HG03460 (cell line): Measurements from ENCODE around the gene KLK4.

Source experiments
- ATAC-seq: cut with Tn5 transposase; IDR thresholded peaks from one replicate; pipeline ENCODE4 v1.9.1; 2021; ENCODE audit not compliant: unreplicated experiment

The KLK4 gene

DNA sequence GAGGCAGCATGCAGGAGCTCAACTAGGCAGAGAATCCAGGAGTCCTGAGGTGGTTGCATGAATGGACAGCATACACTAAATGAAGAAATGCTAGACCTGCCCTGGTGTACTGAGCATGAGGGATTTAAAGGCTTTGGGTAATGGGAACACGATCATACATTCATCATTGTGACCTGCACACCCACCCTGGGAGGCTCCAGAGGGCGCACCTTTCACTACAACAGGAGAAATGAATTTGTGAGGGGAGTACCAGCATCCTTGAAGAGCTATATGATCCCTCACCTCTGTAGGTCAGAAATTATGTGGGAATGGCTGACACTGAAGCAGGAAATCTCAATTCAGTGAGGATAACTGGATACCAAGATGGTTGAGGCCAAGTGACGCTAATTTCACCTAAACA is 29.0 kb downstream of the KLK4 start:
- no peak for ATAC-seq

DNA sequence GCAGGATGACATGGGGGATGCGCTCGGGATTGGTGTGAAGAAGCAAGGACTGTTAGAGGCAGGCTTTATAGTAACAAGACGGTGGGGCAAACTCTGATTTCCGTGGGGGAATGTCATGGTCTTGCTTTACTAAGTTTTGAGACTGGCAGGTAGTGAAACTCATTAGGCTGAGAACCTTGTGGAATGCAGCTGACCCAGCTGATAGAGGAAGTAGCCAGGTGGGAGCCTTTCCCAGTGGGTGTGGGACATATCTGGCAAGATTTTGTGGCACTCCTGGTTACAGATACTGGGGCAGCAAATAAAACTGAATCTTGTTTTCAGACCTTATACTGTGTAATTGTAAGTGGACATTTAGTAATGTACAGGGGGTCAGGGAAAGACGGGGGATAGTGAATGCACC is 31.0 kb downstream of the KLK4 start:
- no peak for ATAC-seq

DNA sequence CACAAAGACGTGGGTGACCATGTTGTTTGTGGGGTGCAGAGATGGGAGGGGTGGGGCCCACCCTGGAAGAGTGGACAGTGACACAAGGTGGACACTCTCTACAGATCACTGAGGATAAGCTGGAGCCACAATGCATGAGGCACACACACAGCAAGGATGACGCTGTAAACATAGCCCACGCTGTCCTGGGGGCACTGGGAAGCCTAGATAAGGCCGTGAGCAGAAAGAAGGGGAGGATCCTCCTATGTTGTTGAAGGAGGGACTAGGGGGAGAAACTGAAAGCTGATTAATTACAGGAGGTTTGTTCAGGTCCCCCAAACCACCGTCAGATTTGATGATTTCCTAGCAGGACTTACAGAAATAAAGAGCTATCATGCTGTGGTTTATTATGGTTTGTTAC is 32.3 kb downstream of the KLK4 start:
- no peak for ATAC-seq

DNA sequence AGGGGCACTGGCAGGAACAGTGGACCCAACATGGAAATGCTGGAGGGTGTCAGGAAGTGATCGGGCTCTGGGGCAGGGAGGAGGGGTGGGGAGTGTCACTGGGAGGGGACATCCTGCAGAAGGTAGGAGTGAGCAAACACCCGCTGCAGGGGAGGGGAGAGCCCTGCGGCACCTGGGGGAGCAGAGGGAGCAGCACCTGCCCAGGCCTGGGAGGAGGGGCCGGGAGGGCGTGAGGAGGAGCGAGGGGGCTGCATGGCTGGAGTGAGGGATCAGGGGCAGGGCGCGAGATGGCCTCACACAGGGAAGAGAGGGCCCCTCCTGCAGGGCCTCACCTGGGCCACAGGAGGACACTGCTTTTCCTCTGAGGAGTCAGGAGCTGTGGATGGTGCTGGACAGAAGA is 33.9 kb downstream of the KLK4 start:
- no peak for ATAC-seq

DNA sequence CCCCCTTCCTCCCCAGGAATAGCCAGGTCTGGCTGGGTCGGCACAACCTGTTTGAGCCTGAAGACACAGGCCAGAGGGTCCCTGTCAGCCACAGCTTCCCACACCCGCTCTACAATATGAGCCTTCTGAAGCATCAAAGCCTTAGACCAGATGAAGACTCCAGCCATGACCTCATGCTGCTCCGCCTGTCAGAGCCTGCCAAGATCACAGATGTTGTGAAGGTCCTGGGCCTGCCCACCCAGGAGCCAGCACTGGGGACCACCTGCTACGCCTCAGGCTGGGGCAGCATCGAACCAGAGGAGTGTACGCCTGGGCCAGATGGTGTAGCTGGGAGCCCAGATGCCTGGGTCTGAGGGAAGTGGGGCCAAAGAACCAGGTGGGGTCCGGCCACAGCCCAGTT is 34.7 kb downstream of the KLK4 start:
- ATAC-seq = no peak

DNA sequence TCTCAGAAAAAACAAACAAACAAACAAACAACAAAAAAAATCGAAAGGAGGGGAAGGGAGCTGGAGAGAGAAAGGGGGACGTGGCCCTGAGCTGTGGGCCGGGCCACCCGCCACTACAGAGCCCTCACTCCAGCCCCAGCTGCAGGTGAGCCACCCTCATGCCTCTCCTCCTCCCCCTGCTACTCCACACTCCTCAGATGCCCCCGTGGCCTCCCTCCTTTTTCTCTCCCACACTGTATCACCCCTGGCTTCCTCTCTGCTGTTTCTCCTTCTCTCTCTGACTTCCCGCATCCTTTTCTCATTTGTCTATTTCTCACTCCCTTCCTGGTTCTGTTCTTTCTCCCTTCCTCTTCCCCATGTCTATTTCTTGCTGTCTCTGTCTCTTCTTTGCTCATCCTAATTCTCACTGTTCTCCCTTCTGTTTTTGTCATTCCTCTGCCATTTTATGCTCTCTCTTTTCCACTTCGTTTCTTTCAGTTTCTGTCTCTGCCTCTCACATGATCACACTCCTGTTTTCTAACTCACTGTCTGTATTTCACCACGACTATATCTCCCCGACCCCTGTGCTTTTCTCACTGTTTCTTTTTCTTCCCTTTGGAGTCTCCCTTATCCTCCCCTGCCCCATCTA is 35.3 kb downstream of the KLK4 start:
- ATAC-seq = no peak

DNA sequence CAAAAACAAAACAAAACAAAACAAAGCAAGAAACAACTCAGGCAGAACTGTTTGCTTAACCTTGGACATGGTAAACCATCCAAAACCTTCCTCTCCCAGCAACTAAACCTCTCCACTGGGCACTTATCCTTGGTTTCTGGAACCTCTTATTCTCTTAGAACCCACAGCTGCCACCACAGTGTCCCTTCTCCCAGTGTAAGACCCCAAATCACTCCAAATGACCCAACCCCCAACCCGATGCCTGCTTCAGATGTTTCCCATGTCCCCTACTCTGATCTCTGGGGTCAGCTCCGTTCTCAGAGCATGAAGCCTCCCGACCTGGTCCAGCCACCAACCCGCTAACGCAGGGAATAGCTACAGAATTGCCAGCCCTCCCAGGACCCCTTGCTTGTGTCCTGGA is 37.0 kb downstream of the KLK4 start:
- no peak for ATAC-seq

DNA sequence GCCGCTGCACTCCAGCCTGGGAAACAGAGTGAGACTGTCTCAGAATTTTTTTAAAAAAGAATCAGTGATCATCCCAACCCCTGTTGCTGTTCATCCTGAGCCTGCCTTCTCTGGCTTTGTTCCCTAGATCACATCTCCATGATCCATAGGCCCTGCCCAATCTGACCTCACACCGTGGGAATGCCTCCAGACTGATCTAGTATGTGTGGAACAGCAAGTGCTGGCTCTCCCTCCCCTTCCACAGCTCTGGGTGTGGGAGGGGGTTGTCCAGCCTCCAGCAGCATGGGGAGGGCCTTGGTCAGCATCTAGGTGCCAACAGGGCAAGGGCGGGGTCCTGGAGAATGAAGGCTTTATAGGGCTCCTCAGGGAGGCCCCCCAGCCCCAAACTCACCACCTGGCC is 38.1 kb downstream of the KLK4 start, which contains the start of gene KLK2:
KLK2 (plus strand) TSS at position 384 of the 400 bp plus-strand sequence. CDS start 35 bp downstream, outside the sequence.
- no peak for ATAC-seq

DNA sequence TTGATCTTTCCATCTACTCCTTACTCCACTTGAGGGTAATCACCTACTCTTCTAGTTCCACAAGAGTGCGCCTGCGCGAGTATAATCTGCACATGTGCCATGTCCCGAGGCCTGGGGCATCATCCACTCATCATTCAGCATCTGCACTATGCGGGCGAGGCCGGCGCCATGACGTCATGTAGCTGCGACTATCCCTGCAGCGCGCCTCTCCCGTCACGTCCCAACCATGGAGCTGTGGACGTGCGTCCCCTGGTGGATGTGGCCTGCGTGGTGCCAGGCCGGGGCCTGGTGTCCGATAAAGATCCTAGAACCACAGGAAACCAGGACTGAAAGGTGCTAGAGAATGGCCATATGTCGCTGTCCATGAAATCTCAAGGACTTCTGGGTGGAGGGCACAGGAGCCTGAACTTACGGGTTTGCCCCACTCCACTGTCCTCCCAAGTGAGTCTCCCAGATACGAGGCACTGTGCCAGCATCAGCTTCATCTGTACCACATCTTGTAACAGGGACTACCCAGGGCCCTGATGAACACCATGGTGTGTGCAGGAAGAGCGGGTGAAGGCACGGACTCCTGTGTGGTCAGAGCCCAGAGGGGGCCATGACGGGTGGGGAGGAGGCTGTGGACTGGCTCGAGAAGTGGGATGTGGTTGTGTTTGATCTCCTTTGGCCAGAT is 40.6 kb downstream of the KLK4 start:
- ATAC-seq = no peak

DNA sequence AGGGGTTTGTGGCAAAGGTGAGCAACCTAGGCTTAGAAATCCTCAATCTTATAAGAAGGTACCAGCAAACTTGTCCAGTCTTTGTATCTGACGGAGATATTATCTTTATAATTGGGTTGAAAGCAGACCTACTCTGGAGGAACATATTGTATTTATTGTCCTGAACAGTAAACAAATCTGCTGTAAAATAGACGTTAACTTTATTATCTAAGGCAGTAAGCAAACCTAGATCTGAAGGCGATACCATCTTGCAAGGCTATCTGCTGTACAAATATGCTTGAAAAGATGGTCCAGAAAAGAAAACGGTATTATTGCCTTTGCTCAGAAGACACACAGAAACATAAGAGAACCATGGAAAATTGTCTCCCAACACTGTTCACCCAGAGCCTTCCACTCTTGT is 41.7 kb downstream of the KLK4 start:
- ATAC-seq = no peak

DNA sequence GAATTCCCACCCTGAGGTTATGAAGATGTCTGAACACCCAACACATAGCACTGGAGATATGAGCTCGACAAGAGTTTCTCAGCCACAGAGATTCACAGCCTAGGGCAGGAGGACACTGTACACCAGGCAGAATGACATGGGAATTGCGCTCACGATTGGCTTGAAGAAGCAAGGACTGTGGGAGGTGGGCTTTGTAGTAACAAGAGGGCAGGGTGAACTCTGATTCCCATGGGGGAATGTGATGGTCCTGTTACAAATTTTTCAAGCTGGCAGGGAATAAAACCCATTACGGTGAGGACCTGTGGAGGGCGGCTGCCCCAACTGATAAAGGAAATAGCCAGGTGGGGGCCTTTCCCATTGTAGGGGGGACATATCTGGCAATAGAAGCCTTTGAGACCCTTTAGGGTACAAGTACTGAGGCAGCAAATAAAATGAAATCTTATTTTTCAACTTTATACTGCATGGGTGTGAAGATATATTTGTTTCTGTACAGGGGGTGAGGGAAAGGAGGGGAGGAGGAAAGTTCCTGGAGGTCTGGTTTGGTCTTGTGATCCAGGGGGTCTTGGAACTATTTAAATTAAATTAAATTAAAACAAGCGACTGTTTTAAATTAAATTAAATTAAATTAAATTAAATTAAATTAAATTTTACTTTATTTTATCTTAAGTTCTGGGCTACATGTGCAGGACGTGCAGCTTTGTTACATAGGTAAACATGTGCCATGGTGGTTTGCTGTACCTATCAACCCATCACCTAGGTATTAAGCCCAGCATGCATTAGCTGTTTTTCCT is 49.5 kb downstream of the KLK4 start:
- no peak for ATAC-seq

DNA sequence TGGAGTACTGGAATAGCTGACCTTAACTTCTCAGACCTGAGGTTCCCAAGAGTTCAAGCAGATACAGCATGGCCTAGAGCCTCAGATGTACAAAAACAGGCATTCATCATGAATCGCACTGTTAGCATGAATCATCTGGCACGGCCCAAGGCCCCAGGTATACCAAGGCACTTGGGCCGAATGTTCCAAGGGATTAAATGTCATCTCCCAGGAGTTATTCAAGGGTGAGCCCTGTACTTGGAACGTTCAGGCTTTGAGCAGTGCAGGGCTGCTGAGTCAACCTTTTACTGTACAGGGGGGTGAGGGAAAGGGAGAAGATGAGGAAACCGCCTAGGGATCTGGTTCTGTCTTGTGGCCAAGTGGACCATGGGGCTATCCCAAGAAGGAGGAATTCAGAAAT is 50.2 kb downstream of the KLK4 start:
- no peak for ATAC-seq

DNA sequence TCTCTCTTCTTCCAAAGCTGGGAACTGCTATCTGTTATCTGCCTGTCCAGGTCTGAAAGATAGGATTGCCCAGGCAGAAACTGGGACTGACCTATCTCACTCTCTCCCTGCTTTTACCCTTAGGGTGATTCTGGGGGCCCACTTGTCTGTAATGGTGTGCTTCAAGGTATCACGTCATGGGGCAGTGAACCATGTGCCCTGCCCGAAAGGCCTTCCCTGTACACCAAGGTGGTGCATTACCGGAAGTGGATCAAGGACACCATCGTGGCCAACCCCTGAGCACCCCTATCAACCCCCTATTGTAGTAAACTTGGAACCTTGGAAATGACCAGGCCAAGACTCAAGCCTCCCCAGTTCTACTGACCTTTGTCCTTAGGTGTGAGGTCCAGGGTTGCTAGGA is 51.3 kb downstream of the KLK4 start:
- ATAC-seq = no peak

DNA sequence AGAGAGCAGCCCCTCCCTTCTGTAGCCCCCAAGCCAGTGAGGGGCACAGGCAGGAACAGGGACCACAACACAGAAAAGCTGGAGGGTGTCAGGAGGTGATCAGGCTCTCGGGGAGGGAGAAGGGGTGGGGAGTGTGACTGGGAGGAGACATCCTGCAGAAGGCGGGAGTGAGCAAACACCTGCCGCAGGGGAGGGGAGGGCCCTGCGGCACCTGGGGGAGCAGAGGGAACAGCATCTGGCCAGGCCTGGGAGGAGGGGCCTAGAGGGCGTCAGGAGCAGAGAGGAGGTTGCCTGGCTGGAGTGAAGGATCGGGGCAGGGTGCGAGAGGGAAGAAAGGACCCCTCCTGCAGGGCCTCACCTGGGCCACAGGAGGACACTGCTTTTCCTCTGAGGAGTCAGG is 52.3 kb downstream of the KLK4 start:
- no peak for ATAC-seq

DNA sequence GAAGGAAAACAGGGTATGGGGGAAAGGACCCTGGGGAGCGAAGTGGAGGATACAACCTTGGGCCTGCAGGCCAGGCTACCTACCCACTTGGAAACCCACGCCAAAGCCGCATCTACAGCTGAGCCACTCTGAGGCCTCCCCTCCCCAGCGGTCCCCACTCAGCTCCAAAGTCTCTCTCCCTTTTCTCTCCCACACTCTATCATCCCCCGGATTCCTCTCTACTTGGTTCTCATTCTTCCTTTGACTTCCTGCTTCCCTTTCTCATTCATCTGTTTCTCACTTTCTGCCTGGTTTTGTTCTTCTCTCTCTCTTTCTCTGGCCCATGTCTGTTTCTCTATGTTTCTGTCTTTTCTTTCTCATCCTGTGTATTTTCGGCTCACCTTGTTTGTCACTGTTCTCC is 53.8 kb downstream of the KLK4 start:
- no peak for ATAC-seq
